Endothelial cell (in vitro differentiated cells): Measurements from ENCODE around the gene CRK. TPM values are rescaled to one million over a fixed set of nuclear protein-coding genes. Genes with fewer than 3 reads are reported as not detected.

ENCODE experiments used
- DNase-seq: peaks from one replicate; pipeline ENCODE4 v3.0.0; 2021; ENCODE audit warnings: low spot score
- H3K27ac Mint-ChIP-seq: one replicate; pipeline ENCODE4 v1.8.0; 2021; ENCODE audit warnings: mixed read lengths, inconsistent platforms; ENCODE audit not compliant: unreplicated experiment
- H3K27me3 Mint-ChIP-seq: one replicate; pipeline ENCODE4 v1.8.0; 2021; ENCODE audit warnings: mild to moderate bottlenecking, moderate library complexity, mixed read lengths, inconsistent platforms; ENCODE audit not compliant: unreplicated experiment
- H3K36me3 Mint-ChIP-seq: one replicate; pipeline ENCODE4 v1.8.0; 2021; ENCODE audit warnings: mild to moderate bottlenecking, low read depth, mixed read lengths, inconsistent platforms; ENCODE audit not compliant: unreplicated experiment
- H3K4me1 Mint-ChIP-seq: one replicate; pipeline ENCODE4 v1.8.0; 2021; ENCODE audit warnings: mild to moderate bottlenecking, mixed read lengths, inconsistent platforms; ENCODE audit not compliant: unreplicated experiment
- H3K4me3 Mint-ChIP-seq: one replicate; pipeline ENCODE4 v1.8.0; 2021; ENCODE audit warnings: mild to moderate bottlenecking, mixed read lengths, inconsistent platforms; ENCODE audit not compliant: unreplicated experiment
- H3K9me3 Mint-ChIP-seq: one replicate; pipeline ENCODE4 v1.8.0; 2021; ENCODE audit warnings: mixed read lengths, inconsistent platforms; ENCODE audit not compliant: unreplicated experiment
- total RNA-seq: library from RNA; stranded (reverse); fragmentation: NEBNext Ultra II Directional; extraction: Animal tissue kit (Norgen Biotek cat#: 25700); gene quantifications from one replicate; pipeline ENCODE4 v1.2.1, GENCODE V29; 2021; ENCODE audit not compliant: unreplicated experiment
- TF ChIP-seq, protein P1 (sequence below): fragments of 200-600 bp; sonication (generic); IDR thresholded peaks from one replicate; pipeline ENCODE4 v1.5.0; 2021; ENCODE audit warnings: antibody characterized with exemption; ENCODE audit not compliant: unreplicated experiment

The CRK gene
- total RNA-seq, 1 donor from 2014 or later, result 119 TPM

GRCh38 chr17:1413281-1413791 lies 42.7 kb downstream of the CRK start:
- Mint-ChIP-seq H3K9me3 (no peaks in the 10 kb centered on the region), H3K4me3 (no peak overlapping the region), H3K4me1 (peaks cover 10% of the 10 kb centered on the region), H3K27ac (no peak overlapping the region), H3K36me3 (peaks cover 10% of the 10 kb centered on the region), H3K27me3 (peaks cover 3% of the 10 kb centered on the region)
- TF ChIP-seq, protein P1, sequence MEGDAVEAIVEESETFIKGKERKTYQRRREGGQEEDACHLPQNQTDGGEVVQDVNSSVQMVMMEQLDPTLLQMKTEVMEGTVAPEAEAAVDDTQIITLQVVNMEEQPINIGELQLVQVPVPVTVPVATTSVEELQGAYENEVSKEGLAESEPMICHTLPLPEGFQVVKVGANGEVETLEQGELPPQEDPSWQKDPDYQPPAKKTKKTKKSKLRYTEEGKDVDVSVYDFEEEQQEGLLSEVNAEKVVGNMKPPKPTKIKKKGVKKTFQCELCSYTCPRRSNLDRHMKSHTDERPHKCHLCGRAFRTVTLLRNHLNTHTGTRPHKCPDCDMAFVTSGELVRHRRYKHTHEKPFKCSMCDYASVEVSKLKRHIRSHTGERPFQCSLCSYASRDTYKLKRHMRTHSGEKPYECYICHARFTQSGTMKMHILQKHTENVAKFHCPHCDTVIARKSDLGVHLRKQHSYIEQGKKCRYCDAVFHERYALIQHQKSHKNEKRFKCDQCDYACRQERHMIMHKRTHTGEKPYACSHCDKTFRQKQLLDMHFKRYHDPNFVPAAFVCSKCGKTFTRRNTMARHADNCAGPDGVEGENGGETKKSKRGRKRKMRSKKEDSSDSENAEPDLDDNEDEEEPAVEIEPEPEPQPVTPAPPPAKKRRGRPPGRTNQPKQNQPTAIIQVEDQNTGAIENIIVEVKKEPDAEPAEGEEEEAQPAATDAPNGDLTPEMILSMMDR, result no peak
- DNase-seq, result no peak

- Mint-ChIP-seq H3K9me3 (no peaks in the 10 kb centered on the region), H3K4me3 (no peak overlapping the region), H3K27ac (no peak overlapping the region), H3K36me3 (peaks cover 6% of the 10 kb centered on the region), H3K27me3 (peaks cover 3% of the 10 kb centered on the region), H3K4me1 (peaks cover 10% of the 10 kb centered on the region)
- TF ChIP-seq, protein P1, result no peak
- no peak for DNase-seq
Observed at GRCh38 chr17:1412185-1413110, 43.6 kb downstream of the CRK start.

GRCh38 chr17:1402262-1402586 lies 53.8 kb downstream of the CRK start:
- peaks cover 18% of the 10 kb centered on the region for H3K4me1 Mint-ChIP-seq
- H3K27me3 Mint-ChIP-seq, result peaks cover 8% of the 10 kb centered on the region
- H3K27ac Mint-ChIP-seq, result no peak overlapping the region
- H3K4me3 Mint-ChIP-seq, result no peak overlapping the region
- H3K9me3 Mint-ChIP-seq, result no peaks in the 10 kb centered on the region
- DNase-seq, result no peak
- TF ChIP-seq, protein P1, result no peak
- peaks cover 16% of the 10 kb centered on the region for H3K36me3 Mint-ChIP-seq

DNA sequence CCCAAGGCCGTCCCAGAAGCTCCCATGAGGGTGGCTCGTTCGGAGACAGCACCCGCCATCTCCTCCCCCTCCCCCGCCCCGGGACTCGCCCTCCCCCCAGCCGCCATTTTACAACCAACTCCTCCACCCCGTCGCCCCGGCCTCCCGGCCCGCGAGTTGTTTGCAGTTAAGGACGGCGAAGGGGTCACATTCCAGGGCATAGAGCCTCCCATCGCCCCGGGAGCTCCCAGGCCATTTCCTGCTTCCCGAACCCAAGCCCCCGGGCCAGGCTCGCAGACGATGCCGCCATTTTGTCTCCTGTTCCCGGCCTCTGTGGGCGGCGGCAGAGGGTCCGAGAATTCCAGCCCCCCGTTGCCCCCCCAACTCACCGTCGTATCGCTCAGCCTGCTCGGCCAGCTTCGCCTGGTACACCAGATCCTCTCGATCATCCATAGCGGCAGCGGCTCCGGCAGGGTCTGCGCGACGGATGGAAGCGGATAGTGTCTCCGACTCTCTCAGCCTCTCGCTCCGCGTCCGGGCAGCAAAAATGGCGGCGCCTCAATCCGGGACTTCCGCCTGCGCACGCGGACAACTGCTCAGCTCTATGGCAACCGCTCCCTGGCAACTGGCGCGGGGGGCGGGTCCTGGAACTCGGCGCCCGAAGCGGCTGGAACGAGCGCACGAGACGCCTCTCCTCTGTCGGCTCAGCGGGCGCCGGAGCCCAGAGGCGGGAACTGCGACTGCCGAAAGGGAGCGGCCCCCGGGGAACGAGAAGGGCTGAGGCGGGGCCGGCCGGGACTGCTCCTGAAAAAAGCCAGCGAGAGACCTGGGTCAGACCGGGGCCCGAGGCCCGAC lies 56.1 kb downstream of the CRK start, which contains the start of gene YWHAE:
Gene YWHAE (minus strand): TSS at position 544 of the 834 bp plus-strand sequence. CDS start 112 bp downstream, at position 432.
- H3K4me3 Mint-ChIP-seq, result peak within 1 kb of the TSS; percentile 99
- H3K36me3 Mint-ChIP-seq, result peaks cover 19% of the 10 kb centered on the region
- no peaks in the 10 kb centered on the region for H3K9me3 Mint-ChIP-seq
- DNase-seq, result peak; percentile 95
- peaks cover 22% of the 10 kb centered on the region for H3K4me1 Mint-ChIP-seq
- peaks cover 6% of the 10 kb centered on the region for H3K27me3 Mint-ChIP-seq
- H3K27ac Mint-ChIP-seq, result peak within 1 kb of the TSS; percentile 99
- TF ChIP-seq, protein P1, result no peak
